ENCODE results near the gene APC. TPM values are rescaled to one million over a fixed set of nuclear protein-coding genes. Genes with fewer than 3 reads are reported as not detected.

The APC gene
- total and polyA plus RNA-seq, 2 of the 13 experiments (the other 11 are each of a cell fraction or from before 2014, with no cell fraction given): 6.1 to 19.0 TPM

DNA sequence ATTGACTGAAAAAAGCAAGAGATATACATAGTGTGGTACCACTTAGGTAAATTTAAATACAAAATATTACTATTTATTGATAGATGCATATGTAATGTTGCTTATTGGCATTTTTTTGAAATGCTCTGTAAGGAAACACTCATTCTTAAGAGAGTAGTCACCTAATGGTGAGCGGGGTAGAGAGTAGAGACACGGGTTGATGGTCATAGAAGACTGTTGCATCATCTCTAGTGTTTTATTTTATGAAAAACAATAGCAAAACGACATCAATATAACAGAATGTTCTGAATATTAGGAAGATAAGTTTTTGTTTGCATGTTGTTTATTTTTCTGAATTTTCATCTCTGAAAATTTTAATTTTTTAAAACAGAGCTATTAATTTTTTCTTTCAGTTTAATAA lies 127.4 kb downstream of the APC start:
- FAIRE-seq (no peak), DNase-seq (ENCODE audit: low spot score) (no peak), ATAC-seq (no peak)
- Histone ChIP-seq H3K4me2 (ENCODE audit: low read depth, low read length) (no peak overlapping the region), H3K9me3 (ENCODE audit: low read length) (no peaks in the 10 kb centered on the region), H4K20me1 (ENCODE audit: insufficient read depth, low read length) (no peaks in the 10 kb centered on the region), H3K27me3 (ENCODE audit: control insufficient read depth in 1 of 2, insufficient read depth in 2 of 2, low read length in 2 of 2) (no peaks in the 10 kb centered on the region; a peak in 1 of 5 replicates), H3K9ac (ENCODE audit: insufficient read depth, low read depth, low read length) (no peak overlapping the region), H3K4me3 (replicated peaks in 1 of 3; ENCODE audit: insufficient read depth in 1 of 3, low read depth in 2 of 3, low read length in 3 of 3) (no peak overlapping the region), H2AFZ (ENCODE audit: low read length) (no peak overlapping the region), H3K27ac (ENCODE audit: extremely low read length, insufficient read depth, low read length) (no peak overlapping the region), H3K4me1 (ENCODE audit: insufficient read depth, low read length) (peaks cover 41% of the 10 kb centered on the region), H3K36me3 (replicated peaks in 1 of 2; ENCODE audit: control insufficient read depth in 1 of 2, insufficient read depth in 2 of 2, low read length in 2 of 2) (peaks cover 8 to 40% of the 10 kb centered on the region in 2 experiments; a peak in 4 of 5 replicates), H3K79me2 (ENCODE audit: insufficient read depth, low read length) (peaks cover 32% of the 10 kb centered on the region)
- CTCF ChIA-PET (ENCODE audit: low intra/inter-chr PET ratio, low total read pairs): no interaction called here
- TF ChIP-seq ZNF24 (IDR thresholded peaks at IDR 0.05) (no peak), ZNF572 (CRISPR knock-in tag; IDR thresholded peaks at IDR 0.05) (no peak), CC2D1A (CRISPR knock-in tag; IDR thresholded peaks at IDR 0.05) (no peak), ZNF556 (CRISPR knock-in tag; IDR thresholded peaks at IDR 0.05; ENCODE audit: borderline replicate concordance) (no peak)
- TF ChIP-seq, protein P1, sequence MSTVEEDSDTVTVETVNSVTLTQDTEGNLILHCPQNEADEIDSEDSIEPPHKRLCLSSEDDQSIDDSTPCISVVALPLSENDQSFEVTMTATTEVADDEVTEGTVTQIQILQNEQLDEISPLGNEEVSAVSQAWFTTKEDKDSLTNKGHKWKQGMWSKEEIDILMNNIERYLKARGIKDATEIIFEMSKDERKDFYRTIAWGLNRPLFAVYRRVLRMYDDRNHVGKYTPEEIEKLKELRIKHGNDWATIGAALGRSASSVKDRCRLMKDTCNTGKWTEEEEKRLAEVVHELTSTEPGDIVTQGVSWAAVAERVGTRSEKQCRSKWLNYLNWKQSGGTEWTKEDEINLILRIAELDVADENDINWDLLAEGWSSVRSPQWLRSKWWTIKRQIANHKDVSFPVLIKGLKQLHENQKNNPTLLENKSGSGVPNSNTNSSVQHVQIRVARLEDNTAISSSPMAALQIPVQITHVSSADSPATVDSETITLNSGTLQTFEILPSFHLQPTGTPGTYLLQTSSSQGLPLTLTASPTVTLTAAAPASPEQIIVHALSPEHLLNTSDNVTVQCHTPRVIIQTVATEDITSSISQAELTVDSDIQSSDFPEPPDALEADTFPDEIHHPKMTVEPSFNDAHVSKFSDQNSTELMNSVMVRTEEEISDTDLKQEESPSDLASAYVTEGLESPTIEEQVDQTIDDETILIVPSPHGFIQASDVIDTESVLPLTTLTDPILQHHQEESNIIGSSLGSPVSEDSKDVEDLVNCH (CRISPR knock-in tag; IDR thresholded peaks at IDR 0.05): no peak
- TF ChIP-seq, protein P2, sequence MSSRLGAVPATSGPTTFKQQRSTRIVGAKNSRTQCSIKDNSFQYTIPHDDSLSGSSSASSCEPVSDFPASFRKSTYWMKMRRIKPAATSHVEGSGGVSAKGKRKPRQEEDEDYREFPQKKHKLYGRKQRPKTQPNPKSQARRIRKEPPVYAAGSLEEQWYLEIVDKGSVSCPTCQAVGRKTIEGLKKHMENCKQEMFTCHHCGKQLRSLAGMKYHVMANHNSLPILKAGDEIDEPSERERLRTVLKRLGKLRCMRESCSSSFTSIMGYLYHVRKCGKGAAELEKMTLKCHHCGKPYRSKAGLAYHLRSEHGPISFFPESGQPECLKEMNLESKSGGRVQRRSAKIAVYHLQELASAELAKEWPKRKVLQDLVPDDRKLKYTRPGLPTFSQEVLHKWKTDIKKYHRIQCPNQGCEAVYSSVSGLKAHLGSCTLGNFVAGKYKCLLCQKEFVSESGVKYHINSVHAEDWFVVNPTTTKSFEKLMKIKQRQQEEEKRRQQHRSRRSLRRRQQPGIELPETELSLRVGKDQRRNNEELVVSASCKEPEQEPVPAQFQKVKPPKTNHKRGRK (CRISPR knock-in tag; IDR thresholded peaks at IDR 0.05): no peak
- 96% methylated on average over 3 of the region's 3 CpGs for WGBS (ENCODE audit: low lambda C conversion rate)
- intact Hi-C loops (cut with micrococcal nuclease; ENCODE audit: unreplicated experiment) (no loop called here), in situ Hi-C loops (cut with HindIII; ENCODE audit: extremely low pct_ligation_motif_present, low pct_unique_long_range_greater_than_20kb) (no loop called here)
- BruUV-seq (replicated peaks): no TSS peak
- POLR2A ChIA-PET: no interaction called here
